ENCODE measurements around the gene ZFP91.

The ZFP91 gene

GRCh38 chr11:58596621-58597020, 17.8 kb downstream of the ZFP91 start:
- Histone ChIP-seq H2BK12ac (ENCODE audit: low read length) (no peak overlapping the region), H3K23ac (ENCODE audit: low read length) (no peak overlapping the region), H3K79me1 (ENCODE audit: low read length) (no peaks in the 10 kb centered on the region), H2AK5ac (ENCODE audit: low read length) (no peak overlapping the region), H3K4me1 (ENCODE audit: control insufficient read depth in 1 of 2, insufficient read depth in 2 of 2, low read length in 2 of 2) (no peaks in the 10 kb centered on the region), H2BK5ac (ENCODE audit: low read depth, low read length, poor library complexity) (no peak overlapping the region), H4K12ac (ENCODE audit: low read depth, low read length) (no peak overlapping the region), H2AFZ (ENCODE audit: insufficient read depth, low read length, poor library complexity) (no peak overlapping the region), H3K14ac (ENCODE audit: low read length) (no peak overlapping the region), H3K36me3 (ENCODE audit: control insufficient read depth in 1 of 2, insufficient read depth in 2 of 2, low read length in 2 of 2) (peaks cover 0 to 6% of the 10 kb centered on the region in 2 experiments), H4K91ac (ENCODE audit: low read depth, low read length) (no peak overlapping the region), H3K27me3 (ENCODE audit: insufficient read depth, low read length) (no peaks in the 10 kb centered on the region), H3K4me2 (ENCODE audit: low read length) (no peak overlapping the region), H3K18ac (ENCODE audit: low read length) (no peak overlapping the region), H3K79me2 (ENCODE audit: control insufficient read depth, insufficient read depth, low read length, poor library complexity) (no peaks in the 10 kb centered on the region), H3K4ac (ENCODE audit: low read depth, low read length) (no peak overlapping the region), H3K27ac (ENCODE audit: low read depth, low read length) (no peak overlapping the region), H3K4me3 (ENCODE audit: low read depth, low read length) (no peak overlapping the region), H2BK120ac (ENCODE audit: insufficient read depth, low read length, poor library complexity) (no peak overlapping the region), H4K8ac (ENCODE audit: low read depth, low read length) (no peak overlapping the region), H3K9ac (ENCODE audit: low read length) (no peak overlapping the region), H3K9me3 (ENCODE audit: insufficient read depth, low read depth, low read length) (no peaks in the 10 kb centered on the region)
- DNase-seq = no peak
- no CpG with 5 or more reads among the region's 3 CpGs for whole genome bisulfite sequencing (ENCODE audit: extremely low coverage, insufficient coverage, insufficient read length)

GRCh38 chr11:58597486-58598144, 18.8 kb downstream of the ZFP91 start:
- Histone ChIP-seq H3K27me3 (ENCODE audit: insufficient read depth, low read length) (no peaks in the 10 kb centered on the region), H4K91ac (ENCODE audit: low read depth, low read length) (no peak overlapping the region), H3K14ac (ENCODE audit: low read length) (no peak overlapping the region), H3K4me1 (ENCODE audit: control insufficient read depth in 1 of 2, insufficient read depth in 2 of 2, low read length in 2 of 2) (no peaks in the 10 kb centered on the region), H2BK120ac (ENCODE audit: insufficient read depth, low read length, poor library complexity) (no peak overlapping the region), H3K18ac (ENCODE audit: low read length) (no peak overlapping the region), H3K36me3 (ENCODE audit: control insufficient read depth in 1 of 2, insufficient read depth in 2 of 2, low read length in 2 of 2) (peaks cover 0 to 3% of the 10 kb centered on the region in 2 experiments), H4K12ac (ENCODE audit: low read depth, low read length) (no peak overlapping the region), H4K8ac (ENCODE audit: low read depth, low read length) (no peak overlapping the region), H3K79me2 (ENCODE audit: control insufficient read depth, insufficient read depth, low read length, poor library complexity) (no peaks in the 10 kb centered on the region), H3K9ac (ENCODE audit: low read length) (no peak overlapping the region), H3K79me1 (ENCODE audit: low read length) (no peaks in the 10 kb centered on the region), H3K23ac (ENCODE audit: low read length) (no peak overlapping the region), H3K4ac (ENCODE audit: low read depth, low read length) (no peak overlapping the region), H3K27ac (ENCODE audit: low read depth, low read length) (no peak overlapping the region), H3K4me3 (ENCODE audit: low read depth, low read length) (no peak overlapping the region), H3K4me2 (ENCODE audit: low read length) (no peak overlapping the region), H3K9me3 (ENCODE audit: insufficient read depth, low read depth, low read length) (no peaks in the 10 kb centered on the region), H2AK5ac (ENCODE audit: low read length) (no peak overlapping the region), H2AFZ (ENCODE audit: insufficient read depth, low read length, poor library complexity) (no peak overlapping the region), H2BK5ac (ENCODE audit: low read depth, low read length, poor library complexity) (no peak overlapping the region), H2BK12ac (ENCODE audit: low read length) (no peak overlapping the region)
- DNase-seq = no peak
- WGBS (ENCODE audit: extremely low coverage, insufficient coverage, insufficient read length) = no CpG with 5 or more reads among the region's 3 CpGs

GRCh38 chr11:58600510-58600909, 21.6 kb downstream of the ZFP91 start:
- Histone ChIP-seq H3K79me1 (ENCODE audit: low read length) (no peaks in the 10 kb centered on the region), H3K9ac (ENCODE audit: low read length) (no peak overlapping the region), H4K8ac (ENCODE audit: low read depth, low read length) (no peak overlapping the region), H2AFZ (ENCODE audit: insufficient read depth, low read length, poor library complexity) (no peak overlapping the region), H4K12ac (ENCODE audit: low read depth, low read length) (no peak overlapping the region), H3K4me1 (ENCODE audit: control insufficient read depth in 1 of 2, insufficient read depth in 2 of 2, low read length in 2 of 2) (no peaks in the 10 kb centered on the region), H3K4ac (ENCODE audit: low read depth, low read length) (no peak overlapping the region), H3K79me2 (ENCODE audit: control insufficient read depth, insufficient read depth, low read length, poor library complexity) (peaks cover 2% of the 10 kb centered on the region), H2AK5ac (ENCODE audit: low read length) (no peak overlapping the region), H3K27ac (ENCODE audit: low read depth, low read length) (no peak overlapping the region), H3K4me3 (ENCODE audit: low read depth, low read length) (no peak overlapping the region), H3K27me3 (ENCODE audit: insufficient read depth, low read length) (no peaks in the 10 kb centered on the region), H3K18ac (ENCODE audit: low read length) (no peak overlapping the region), H2BK120ac (ENCODE audit: insufficient read depth, low read length, poor library complexity) (no peak overlapping the region), H3K36me3 (ENCODE audit: control insufficient read depth in 1 of 2, insufficient read depth in 2 of 2, low read length in 2 of 2) (no peaks in the 10 kb centered on the region), H2BK12ac (ENCODE audit: low read length) (no peak overlapping the region), H3K14ac (ENCODE audit: low read length) (no peak overlapping the region), H3K4me2 (ENCODE audit: low read length) (no peak overlapping the region), H4K91ac (ENCODE audit: low read depth, low read length) (no peak overlapping the region), H2BK5ac (ENCODE audit: low read depth, low read length, poor library complexity) (no peak overlapping the region), H3K23ac (ENCODE audit: low read length) (no peak overlapping the region), H3K9me3 (ENCODE audit: insufficient read depth, low read depth, low read length) (no peaks in the 10 kb centered on the region)
- no CpG with 5 or more reads among the region's 2 CpGs for whole genome bisulfite sequencing (ENCODE audit: extremely low coverage, insufficient coverage, insufficient read length)
- no peak for DNase-seq

- no peak overlapping the region for H3K4me2 ChIP-seq (ENCODE audit: low read length)
- H2AK5ac ChIP-seq (ENCODE audit: low read length) = no peak overlapping the region
- no peak overlapping the region for H3K27ac ChIP-seq (ENCODE audit: low read depth, low read length)
- H4K12ac ChIP-seq (ENCODE audit: low read depth, low read length) = no peak overlapping the region
- H2BK5ac ChIP-seq (ENCODE audit: low read depth, low read length, poor library complexity) = no peak overlapping the region
- no peaks in the 10 kb centered on the region for H3K4me1 ChIP-seq (ENCODE audit: control insufficient read depth in 1 of 2, insufficient read depth in 2 of 2, low read length in 2 of 2)
- no peak overlapping the region for H2BK12ac ChIP-seq (ENCODE audit: low read length)
- no peak overlapping the region for H3K14ac ChIP-seq (ENCODE audit: low read length)
- no peak overlapping the region for H3K4ac ChIP-seq (ENCODE audit: low read depth, low read length)
- H3K36me3 ChIP-seq (ENCODE audit: control insufficient read depth in 1 of 2, insufficient read depth in 2 of 2, low read length in 2 of 2) = peaks cover 2% of the 10 kb centered on the region in 2 experiments
- no CpG with 5 or more reads among the region's 4 CpGs for WGBS (ENCODE audit: extremely low coverage, insufficient coverage, insufficient read length)
- H3K79me1 ChIP-seq (ENCODE audit: low read length) = no peaks in the 10 kb centered on the region
- H3K23ac ChIP-seq (ENCODE audit: low read length) = no peak overlapping the region
- peaks cover 2% of the 10 kb centered on the region for H3K79me2 ChIP-seq (ENCODE audit: control insufficient read depth, insufficient read depth, low read length, poor library complexity)
- H2AFZ ChIP-seq (ENCODE audit: insufficient read depth, low read length, poor library complexity) = no peak overlapping the region
- H4K91ac ChIP-seq (ENCODE audit: low read depth, low read length) = no peak overlapping the region
- H3K18ac ChIP-seq (ENCODE audit: low read length) = no peak overlapping the region
- H3K9ac ChIP-seq (ENCODE audit: low read length) = no peak overlapping the region
- no peak overlapping the region for H2BK120ac ChIP-seq (ENCODE audit: insufficient read depth, low read length, poor library complexity)
- no peak overlapping the region for H4K8ac ChIP-seq (ENCODE audit: low read depth, low read length)
- DNase-seq = no peak
- H3K27me3 ChIP-seq (ENCODE audit: insufficient read depth, low read length) = no peaks in the 10 kb centered on the region
- no peak overlapping the region for H3K4me3 ChIP-seq (ENCODE audit: low read depth, low read length)
- H3K9me3 ChIP-seq (ENCODE audit: insufficient read depth, low read depth, low read length) = no peaks in the 10 kb centered on the region
Measured at GRCh38 chr11:58606930-58607714, 28.3 kb downstream of the ZFP91 start.

All from trophoblast cell (in vitro differentiated cells and primary cell).